Neuronal stem cell (in vitro differentiated cells): ENCODE data around the gene HDGFL3.
A peak's percentile ranks its signal among the peaks of the same experiment; 100 is the strongest.

Experiments
- DNase-seq: peaks from one replicate; pipeline ENCODE4 v3.0.0-alpha.2; 2013; ENCODE audit warnings: low spot score
- H2AFZ ChIP-seq: one replicate; pipeline ENCODE4 v1.6.1; 2013; ENCODE audit warnings: mild to moderate bottlenecking, low read length, inconsistent platforms
- H2AK5ac ChIP-seq: 2 replicates; pipeline ENCODE4 v1.6.1; 2013; ENCODE audit warnings: low read depth, mild to moderate bottlenecking, inconsistent platforms, low read length, moderate library complexity, mixed read lengths
- H2BK120ac ChIP-seq: 2 replicates; pipeline ENCODE4 v1.6.1; 2013; ENCODE audit warnings: low read depth, mild to moderate bottlenecking, inconsistent platforms, low read length, moderate library complexity, mixed read lengths
- H2BK12ac ChIP-seq: one replicate; pipeline ENCODE4 v1.6.1; 2013; ENCODE audit warnings: low read length, inconsistent platforms
- H2BK15ac ChIP-seq: 2 replicates; pipeline ENCODE4 v1.6.1; 2013; ENCODE audit warnings: mild to moderate bottlenecking, low read length, inconsistent platforms, mixed read lengths
- H2BK5ac ChIP-seq: one replicate; pipeline ENCODE4 v1.6.1; 2013; ENCODE audit warnings: inconsistent platforms, mild to moderate bottlenecking, low read length, moderate library complexity
- H3K14ac ChIP-seq: one replicate; pipeline ENCODE4 v1.6.1; 2013; ENCODE audit warnings: low read length, inconsistent platforms
- H3K18ac ChIP-seq: 2 replicates; pipeline ENCODE4 v1.6.1; 2013; ENCODE audit warnings: low read length, inconsistent platforms
- H3K23ac ChIP-seq: 2 replicates; pipeline ENCODE4 v1.6.1; 2013; ENCODE audit warnings: low read depth, mild to moderate bottlenecking, mixed read lengths, low read length, inconsistent platforms; ENCODE audit not compliant: poor library complexity
- H3K27ac ChIP-seq: replicated peaks from 3 replicates; pipeline ENCODE4 v1.5.1; 2013; ENCODE audit warnings: low read length, inconsistent platforms
- H3K27me3 ChIP-seq, 3 experiments: 2 replicates each; pipeline ENCODE4 v1.6.1; 2013; ENCODE audit warnings: low read length in 3 of 3, mild to moderate bottlenecking in 2 of 3, inconsistent platforms in 1 of 3, low read depth in 1 of 3, mixed read lengths in 1 of 3, moderate library complexity in 1 of 3; ENCODE audit not compliant: control insufficient read depth in 3 of 3, insufficient read depth in 3 of 3
- H3K36me3 ChIP-seq, 2 donors: replicated peaks in 1 of 2; 2 replicates each; pipeline ENCODE4 v1.6.1; 2013; ENCODE audit warnings: low read length in 2 of 2; ENCODE audit not compliant: control insufficient read depth in 2 of 2, insufficient read depth in 2 of 2
- H3K4ac ChIP-seq: 2 replicates; pipeline ENCODE4 v1.6.1; 2013; ENCODE audit warnings: inconsistent platforms, mild to moderate bottlenecking, low read length, moderate library complexity
- H3K4me1 ChIP-seq, 2 donors: 1 replicate in 1 of 2; 2 replicates in 1 of 2; pipeline ENCODE4 v1.6.1; 2013; ENCODE audit warnings: low read length in 2 of 2, low read depth in 1 of 2; ENCODE audit not compliant: control insufficient read depth in 2 of 2, insufficient read depth in 1 of 2
- H3K4me2 ChIP-seq: one replicate; pipeline ENCODE4 v1.6.1; 2013; ENCODE audit warnings: mild to moderate bottlenecking, low read length, inconsistent platforms; ENCODE audit not compliant: insufficient read depth, poor library complexity, severe bottlenecking
- H3K4me3 ChIP-seq, 2 donors: 2 replicates each; pipeline ENCODE4 v1.5.1; 2013; ENCODE audit warnings: low read length in 2 of 2, mild to moderate bottlenecking in 2 of 2, inconsistent platforms in 1 of 2, moderate library complexity in 1 of 2
- H3K79me1 ChIP-seq: one replicate; pipeline ENCODE4 v1.6.1; 2013; ENCODE audit warnings: low read depth, mild to moderate bottlenecking, inconsistent platforms, low read length, moderate library complexity
- H3K9ac ChIP-seq: one replicate; pipeline ENCODE4 v1.6.1; 2013; ENCODE audit warnings: mild to moderate bottlenecking, low read depth, low read length, inconsistent platforms; ENCODE audit not compliant: poor library complexity
- H3K9me3 ChIP-seq, 2 donors: replicated peaks in 1 of 2; 2 replicates each; pipeline versions ENCODE3 to v1.6.1; 2013; ENCODE audit warnings: low read length in 2 of 2, mild to moderate bottlenecking in 2 of 2, inconsistent platforms in 1 of 2, low read depth in 1 of 2, mixed read lengths in 1 of 2, moderate library complexity in 1 of 2; ENCODE audit not compliant: control insufficient read depth in 2 of 2, insufficient read depth in 1 of 2
- H4K8ac ChIP-seq: one replicate; pipeline ENCODE4 v1.6.1; 2013; ENCODE audit warnings: low read depth, mild to moderate bottlenecking, inconsistent platforms, low read length, moderate library complexity
- H4K91ac ChIP-seq: one replicate; pipeline ENCODE4 v1.6.1; 2013; ENCODE audit warnings: low read length, low read depth, mild to moderate bottlenecking, inconsistent platforms; ENCODE audit not compliant: poor library complexity
- WGBS, 2 donors: extraction: QIAGEN DNeasy Blood & Tissue Kit; methylation state at CpG; one replicate each; pipeline ENCODE4 v1.1.7; 2013; ENCODE audit warnings: missing lambda C conversion rate in 2 of 2, mixed read lengths in 1 of 2; ENCODE audit not compliant: insufficient read length in 2 of 2, insufficient replicate concordance in 1 of 2; ENCODE audit errors: extremely low coverage in 2 of 2; 5-methylcytosine and 5-hydroxymethylcytosine counted together

Gene HDGFL3

GRCh38 chr15:83204697-83205096 lies 2.9 kb downstream of the HDGFL3 start:
- peaks cover 2% of the 10 kb centered on the region for H3K79me1 ChIP-seq
- H2BK5ac ChIP-seq = no peak overlapping the region
- no peak overlapping the region for H3K14ac ChIP-seq
- DNase-seq = no peak
- H3K18ac ChIP-seq = no peak overlapping the region
- H2BK120ac ChIP-seq = no peak overlapping the region
- H3K9ac ChIP-seq = no peak overlapping the region
- H2BK12ac ChIP-seq = no peak overlapping the region
- no peak overlapping the region for H2BK15ac ChIP-seq
- no peak overlapping the region for H3K27ac ChIP-seq
- no peak overlapping the region for H2AFZ ChIP-seq
- H3K4me3 ChIP-seq = peak overlapping the region in 1 of 2 donors; percentile 93
- peaks cover 9 to 11% of the 10 kb centered on the region in 2 donors for H3K4me1 ChIP-seq
- H3K23ac ChIP-seq = no peak overlapping the region
- H3K9me3 ChIP-seq = no peaks in the 10 kb centered on the region
- peaks cover 0 to 30% of the 10 kb centered on the region in 2 donors for H3K36me3 ChIP-seq
- H4K8ac ChIP-seq = no peak overlapping the region
- H3K4ac ChIP-seq = no peak overlapping the region
- no peak overlapping the region for H4K91ac ChIP-seq
- no peak overlapping the region for H3K4me2 ChIP-seq
- H2AK5ac ChIP-seq = no peak overlapping the region
- WGBS, 2 donors = no CpG with 5 or more reads among the region's 3 CpGs
- no peaks in the 10 kb centered on the region for H3K27me3 ChIP-seq

DNA sequence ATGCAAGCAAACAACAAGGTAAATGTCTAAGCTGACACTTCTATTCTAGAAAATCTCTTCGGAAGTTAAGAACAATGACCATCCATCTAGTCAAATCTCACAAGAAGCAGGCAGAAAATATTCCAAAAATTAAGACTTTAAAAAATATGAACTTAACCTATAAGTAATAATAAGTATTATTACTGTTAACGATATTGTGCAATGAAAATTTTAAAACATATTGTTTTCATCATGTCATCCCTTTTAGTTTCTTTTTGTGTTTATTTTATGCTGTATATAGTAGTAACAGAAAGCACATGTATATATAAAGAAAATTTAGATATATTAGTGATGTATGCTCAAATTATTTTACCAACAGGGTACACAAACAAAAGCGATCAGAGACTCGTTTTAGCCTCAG lies 4.1 kb downstream of the HDGFL3 start:
- H3K9me3 ChIP-seq = no peaks in the 10 kb centered on the region
- H2AK5ac ChIP-seq = no peak overlapping the region
- no peak overlapping the region for H3K23ac ChIP-seq
- no peak overlapping the region for H3K18ac ChIP-seq
- H3K4me2 ChIP-seq = no peak overlapping the region
- H3K4me1 ChIP-seq = peaks cover 4 to 8% of the 10 kb centered on the region in 2 donors
- H4K91ac ChIP-seq = no peak overlapping the region
- WGBS, 2 donors = no CpG with 5 or more reads among the region's 4 CpGs
- no peak overlapping the region for H2BK12ac ChIP-seq
- no peak overlapping the region for H3K4me3 ChIP-seq
- no peak overlapping the region for H2BK5ac ChIP-seq
- peaks cover 0 to 40% of the 10 kb centered on the region in 2 donors for H3K36me3 ChIP-seq
- H2AFZ ChIP-seq = no peak overlapping the region
- no peak overlapping the region for H4K8ac ChIP-seq
- no peak overlapping the region for H2BK15ac ChIP-seq
- no peak overlapping the region for H3K14ac ChIP-seq
- no peaks in the 10 kb centered on the region for H3K27me3 ChIP-seq
- DNase-seq = no peak
- H3K27ac ChIP-seq = no peak overlapping the region
- no peak overlapping the region for H2BK120ac ChIP-seq
- no peak overlapping the region for H3K9ac ChIP-seq
- peaks cover 2% of the 10 kb centered on the region for H3K79me1 ChIP-seq
- H3K4ac ChIP-seq = no peak overlapping the region

GRCh38 chr15:83200589-83200988 lies 7.0 kb downstream of the HDGFL3 start:
- no peak overlapping the region for H3K23ac ChIP-seq
- no peak overlapping the region for H2AK5ac ChIP-seq
- no peak overlapping the region for H3K4me2 ChIP-seq
- no peak overlapping the region for H2AFZ ChIP-seq
- no peak overlapping the region for H3K18ac ChIP-seq
- H3K79me1 ChIP-seq = no peaks in the 10 kb centered on the region
- H2BK15ac ChIP-seq = no peak overlapping the region
- H3K9me3 ChIP-seq = no peaks in the 10 kb centered on the region
- no peak overlapping the region for H2BK120ac ChIP-seq
- H3K9ac ChIP-seq = no peak overlapping the region
- no peak overlapping the region for H3K4ac ChIP-seq
- no peak overlapping the region for H4K8ac ChIP-seq
- no peak overlapping the region for H3K27ac ChIP-seq
- H2BK12ac ChIP-seq = no peak overlapping the region
- DNase-seq = no peak
- H2BK5ac ChIP-seq = no peak overlapping the region
- H3K36me3 ChIP-seq = peaks cover 0 to 51% of the 10 kb centered on the region in 2 donors
- H3K4me3 ChIP-seq = no peak overlapping the region
- H4K91ac ChIP-seq = no peak overlapping the region
- H3K14ac ChIP-seq = no peak overlapping the region
- H3K27me3 ChIP-seq = no peaks in the 10 kb centered on the region
- H3K4me1 ChIP-seq = peaks cover 3 to 8% of the 10 kb centered on the region in 2 donors

- Histone ChIP-seq H3K4me2 (no peak overlapping the region), H3K23ac (no peak overlapping the region), H3K14ac (no peak overlapping the region), H3K18ac (no peak overlapping the region), H3K9me3 (no peaks in the 10 kb centered on the region), H3K4me3 (no peak overlapping the region), H4K91ac (no peak overlapping the region), H2AK5ac (no peak overlapping the region), H2BK5ac (no peak overlapping the region), H2BK12ac (no peak overlapping the region), H2BK120ac (no peak overlapping the region), H3K4me1 (peaks cover 3 to 6% of the 10 kb centered on the region in 2 donors), H3K4ac (no peak overlapping the region), H2AFZ (no peak overlapping the region), H2BK15ac (no peak overlapping the region), H3K9ac (no peak overlapping the region), H3K27ac (no peak overlapping the region), H3K36me3 (peaks cover 0 to 52% of the 10 kb centered on the region in 2 donors), H4K8ac (no peak overlapping the region), H3K79me1 (no peaks in the 10 kb centered on the region), H3K27me3 (no peaks in the 10 kb centered on the region)
- WGBS, 2 donors = no CpG with 5 or more reads among the region's 7 CpGs
- no peak for DNase-seq
Observed at GRCh38 chr15:83200162-83200561, 7.5 kb downstream of the HDGFL3 start.
